Vagina (tissue), 2 donors: ENCODE measurements around the gene WEE1. TPM values are rescaled to one million over a fixed set of nuclear protein-coding genes. Genes with fewer than 3 reads are reported as not detected.
"Not testable (repeated sequence)": the region's sequence is repeated elsewhere in the genome, so short reads cannot be mapped to it uniquely, and the experiment has no call there.

Experiments
- DNase-seq, 2 donors: peaks; one replicate each; pipeline ENCODE4 v3.0.0-alpha.2; 2017; ENCODE audit errors: extremely low spot score in 2 of 2
- H3K27ac ChIP-seq: fragments of 200-600 bp; sonication (generic); one replicate; pipeline ENCODE4 v1.5.1; 2019
- H3K27me3 ChIP-seq: fragments of 200-600 bp; sonication (generic); one replicate; pipeline ENCODE4 v1.5.1; 2019
- H3K36me3 ChIP-seq, 2 donors: fragments of 200-600 bp; sonication (generic); one replicate each; pipeline ENCODE4 v1.5.1; 2017 to 2019
- H3K4me1 ChIP-seq: fragments of 200-600 bp; sonication (generic); one replicate; pipeline ENCODE4 v1.5.1; 2019
- H3K4me3 ChIP-seq, 2 donors: fragments of 200-600 bp; sonication (generic); 1 replicate in 1 of 2; 2 replicates in 1 of 2; pipeline ENCODE4 v1.5.1; 2016 to 2019
- H3K9me3 ChIP-seq: fragments of 200-600 bp; sonication (generic); one replicate; pipeline ENCODE4 v1.5.1; 2019
- CTCF ChIP-seq, 3 experiments: fragments of 450-650 bp in 2 of 3; fragments of 200-600 bp in 1 of 3; sonication (generic) in 1 of 3; IDR thresholded peaks; one replicate each; pipeline ENCODE4 v1.5.1; 2017 to 2019; ENCODE audit warnings: antibody characterized with exemption in 3 of 3, mild to moderate bottlenecking in 2 of 3, moderate library complexity in 2 of 3
- POLR2A ChIP-seq, 2 donors: fragments of 450-650 bp; IDR thresholded peaks; one replicate each; pipeline ENCODE4 v1.6.1; 2017; ENCODE audit warnings: antibody characterized with exemption in 2 of 2, mild to moderate bottlenecking in 2 of 2, moderate library complexity in 2 of 2
- POLR2AphosphoS5 ChIP-seq, 2 donors: sonication (generic); formaldehyde crosslinking; IDR thresholded peaks; one replicate each; pipeline ENCODE4 v1.9.0; 2017; ENCODE audit warnings: antibody characterized with exemption in 2 of 2, mild to moderate bottlenecking in 2 of 2, low read depth in 1 of 2; ENCODE audit not compliant: insufficient read depth in 1 of 2
- intact Hi-C: fragments of 100-400 bp; cut with DNase I; formaldehyde crosslinking; loops from one replicate; pipeline ENCODE4 v1.15.1; 2023
- total RNA-seq: library from RNA; depleted of rRNA; stranded (reverse); fragments of >200 nt; gene quantifications from one replicate; pipeline ENCODE4 v1.2.3, GENCODE V29; 2016

Gene WEE1
- total RNA-seq, 1 donor from 2014 or later, result 22.1 TPM

GRCh38 chr11:9533058-9533457 is 40.4 kb upstream of the WEE1 start:
- intact Hi-C loops, result loop anchor here (10.0 kb wide), 1 partner anchor 72 kb away; no protein-coding TSS in a partner anchor
- DNase-seq, result no peak
- Histone ChIP-seq H3K27ac (no peak overlapping the region), H3K4me3 (no peak overlapping the region), H3K9me3 (no peaks in the 10 kb centered on the region), H3K36me3 (no peaks in the 10 kb centered on the region), H3K27me3 (no peaks in the 10 kb centered on the region), H3K4me1 (peaks cover 44% of the 10 kb centered on the region)
- TF ChIP-seq POLR2AphosphoS5 (IDR thresholded peaks at IDR 0.05; ENCODE audit: insufficient read depth in 1 of 2, low read depth in 1 of 2), result no peak
- TF ChIP-seq CTCF (IDR thresholded peaks at IDR 0.05), result no peak
- no peak for TF ChIP-seq POLR2A (IDR thresholded peaks at IDR 0.05)

DNA sequence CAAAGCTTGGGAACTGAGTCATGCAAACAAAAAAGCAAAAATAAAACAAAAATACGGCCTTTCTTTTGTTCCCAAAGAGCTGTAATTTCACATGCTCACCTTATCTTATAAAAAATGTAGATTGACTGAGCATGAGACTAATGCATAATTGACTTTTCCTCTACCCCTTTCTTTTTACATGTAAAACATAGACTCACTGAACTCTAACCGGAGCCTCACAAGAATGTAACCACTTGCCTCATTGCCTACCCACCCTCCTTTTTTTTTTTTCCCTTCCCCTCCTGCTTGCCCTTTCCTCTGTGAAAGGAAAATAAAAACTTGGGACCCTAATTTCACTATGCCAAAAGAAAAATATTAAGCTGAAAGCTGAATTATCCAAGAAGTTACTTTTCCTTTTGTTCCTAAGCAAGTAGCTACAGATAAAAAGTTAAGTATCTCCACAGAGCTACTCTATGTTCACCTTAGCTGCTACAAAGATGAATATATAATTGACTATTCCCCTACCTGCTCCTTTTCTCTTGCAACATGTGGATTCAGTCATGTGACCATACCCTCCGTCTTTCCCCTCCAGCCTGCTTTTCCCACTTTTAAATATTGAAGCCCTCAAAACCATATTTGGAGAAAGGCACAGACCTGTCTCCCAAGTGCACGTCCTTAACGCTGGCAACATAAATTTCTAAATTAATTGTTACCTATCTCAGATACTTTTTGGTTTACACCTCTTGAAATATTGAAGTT is 39.6 kb upstream of the WEE1 start:
- intact Hi-C loops, result loop anchor here (10.0 kb wide), 1 partner anchor 71 kb away; no protein-coding TSS in a partner anchor
- Histone ChIP-seq H3K27ac (no peak overlapping the region), H3K4me1 (peaks cover 37% of the 10 kb centered on the region)

DNA sequence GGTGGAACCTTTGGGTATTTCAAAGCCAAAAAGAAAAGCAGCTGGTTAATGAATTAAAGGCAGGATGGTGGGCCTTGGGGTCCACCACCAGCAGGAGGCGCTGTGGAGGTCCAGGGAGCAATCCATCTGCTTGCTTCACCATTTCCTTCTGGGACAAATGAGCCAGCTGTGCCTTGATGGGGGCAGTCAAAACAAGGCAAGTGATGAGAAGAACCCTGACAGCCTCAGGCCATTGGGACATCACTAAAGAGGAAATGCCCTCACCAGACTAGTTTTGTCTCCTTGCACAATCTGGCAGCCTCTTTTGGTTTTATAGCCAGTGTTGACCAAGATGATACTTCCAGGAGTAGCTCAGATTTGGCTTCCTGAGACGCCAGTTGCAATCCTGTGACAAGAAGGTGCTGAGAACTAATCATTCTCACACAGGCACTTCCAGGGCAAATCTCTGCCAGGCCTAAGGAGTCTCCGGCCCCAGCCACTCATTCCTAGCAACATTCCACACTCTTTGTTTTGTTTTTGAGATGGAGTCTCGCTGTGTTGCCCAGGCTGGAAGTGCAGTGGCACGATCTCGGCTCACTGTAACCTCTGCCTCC is 38.2 kb upstream of the WEE1 start:
- intact Hi-C loops, result loop anchor here (10.0 kb wide), 1 partner anchor 70 kb away; no protein-coding TSS in a partner anchor
- Histone ChIP-seq H3K4me3 (no peak overlapping the region), H3K9me3 (no peaks in the 10 kb centered on the region), H3K36me3 (no peaks in the 10 kb centered on the region), H3K27ac (no peak overlapping the region), H3K4me1 (peaks cover 24% of the 10 kb centered on the region), H3K27me3 (no peaks in the 10 kb centered on the region)
- TF ChIP-seq POLR2A (IDR thresholded peaks at IDR 0.05) (no peak), POLR2AphosphoS5 (IDR thresholded peaks at IDR 0.05; ENCODE audit: insufficient read depth in 1 of 2, low read depth in 1 of 2) (peak in 1 of 2 donors; percentile 56), CTCF (IDR thresholded peaks at IDR 0.05) (peak; percentile 47 to 56 (median 50))
- DNase-seq, result no peak

More for the DNA sequence above, 39.6 kb upstream of the WEE1 start:
- no peak for DNase-seq
- no peaks in the 10 kb centered on the region for H3K27me3 ChIP-seq
- H3K9me3 ChIP-seq, result no peaks in the 10 kb centered on the region
- H3K36me3 ChIP-seq, result no peaks in the 10 kb centered on the region
- TF ChIP-seq POLR2AphosphoS5 (IDR thresholded peaks at IDR 0.05; ENCODE audit: insufficient read depth in 1 of 2, low read depth in 1 of 2) (no peak), CTCF (IDR thresholded peaks at IDR 0.05) (no peak), POLR2A (IDR thresholded peaks at IDR 0.05) (no peak)
- no peak overlapping the region for H3K4me3 ChIP-seq

- Histone ChIP-seq H3K4me3 (no peak overlapping the region), H3K4me1 (no peaks in the 10 kb centered on the region), H3K36me3 (no peaks in the 10 kb centered on the region), H3K27ac (no peak overlapping the region), H3K9me3 (no peaks in the 10 kb centered on the region), H3K27me3 (no peaks in the 10 kb centered on the region)
- DNase-seq, result no peak
- no peak for TF ChIP-seq POLR2A (IDR thresholded peaks at IDR 0.05)
- no peak for TF ChIP-seq CTCF (IDR thresholded peaks at IDR 0.05)
- TF ChIP-seq POLR2AphosphoS5 (IDR thresholded peaks at IDR 0.05; ENCODE audit: insufficient read depth in 1 of 2, low read depth in 1 of 2), result no peak
- intact Hi-C loops, result loop anchor here (10.0 kb wide), 1 partner anchor 66 kb away; no protein-coding TSS in a partner anchor
Observed at GRCh38 chr11:9538548-9538947, 34.9 kb upstream of the WEE1 start.

DNA sequence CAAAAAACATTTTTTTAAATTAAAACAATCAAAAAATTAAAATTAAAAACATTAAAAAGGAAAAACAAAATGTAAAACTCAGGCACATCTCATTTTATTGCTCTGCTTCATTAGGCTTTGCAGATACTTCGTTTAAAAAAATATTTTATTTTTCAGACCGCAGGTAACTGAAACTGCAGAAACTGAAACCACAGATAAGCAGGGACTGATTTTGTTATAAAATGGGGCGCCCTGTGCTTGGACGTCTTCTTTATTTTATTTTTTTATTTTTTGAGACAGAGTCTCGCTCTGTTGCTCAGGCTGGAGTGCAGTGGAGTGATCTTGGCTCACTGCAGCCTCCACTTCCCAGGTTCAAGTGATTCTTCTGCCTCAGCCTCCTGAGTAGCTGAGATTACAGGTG is 24.3 kb upstream of the WEE1 start:
- H3K27ac ChIP-seq, H3K9me3 ChIP-seq, intact Hi-C loops, H3K27me3 ChIP-seq, H3K36me3 ChIP-seq, H3K4me3 ChIP-seq, DNase-seq, H3K4me1 ChIP-seq: not testable (repeated sequence)
